Endothelial cell of umbilical vein (primary cell): ENCODE results near the gene TSPOAP1.

ENCODE experiments used
- POLR2A ChIP-seq: IDR thresholded peaks from 2 replicates; pipeline ENCODE4 v1.6.1; 2012; ENCODE audit warnings: low read depth, mild to moderate bottlenecking, control low read depth, low read length
- POLR2AphosphoS5 ChIP-seq: IDR thresholded peaks from 2 replicates; pipeline ENCODE4 v1.6.1; 2012; ENCODE audit warnings: low read depth, mild to moderate bottlenecking, control low read depth, low read length, moderate library complexity; ENCODE audit not compliant: insufficient read depth
- TF ChIP-seq, protein P1 (sequence below), 2 donors: IDR thresholded peaks; 1 replicate in 1 of 2; 2 replicates in 1 of 2; pipeline ENCODE4 v1.5.1; 2011; ENCODE audit warnings: low read length in 2 of 2, mild to moderate bottlenecking in 2 of 2, moderate library complexity in 2 of 2, control low read depth in 1 of 2, inconsistent platforms in 1 of 2, low read depth in 1 of 2; ENCODE audit not compliant: insufficient read depth in 1 of 2; ENCODE audit errors: extremely low read depth in 1 of 2
- TF ChIP-seq, protein P2 (sequence below): IDR thresholded peaks from 2 replicates; pipeline ENCODE4 v1.6.1; 2011; ENCODE audit not compliant: insufficient read depth, insufficient read length

DNA sequence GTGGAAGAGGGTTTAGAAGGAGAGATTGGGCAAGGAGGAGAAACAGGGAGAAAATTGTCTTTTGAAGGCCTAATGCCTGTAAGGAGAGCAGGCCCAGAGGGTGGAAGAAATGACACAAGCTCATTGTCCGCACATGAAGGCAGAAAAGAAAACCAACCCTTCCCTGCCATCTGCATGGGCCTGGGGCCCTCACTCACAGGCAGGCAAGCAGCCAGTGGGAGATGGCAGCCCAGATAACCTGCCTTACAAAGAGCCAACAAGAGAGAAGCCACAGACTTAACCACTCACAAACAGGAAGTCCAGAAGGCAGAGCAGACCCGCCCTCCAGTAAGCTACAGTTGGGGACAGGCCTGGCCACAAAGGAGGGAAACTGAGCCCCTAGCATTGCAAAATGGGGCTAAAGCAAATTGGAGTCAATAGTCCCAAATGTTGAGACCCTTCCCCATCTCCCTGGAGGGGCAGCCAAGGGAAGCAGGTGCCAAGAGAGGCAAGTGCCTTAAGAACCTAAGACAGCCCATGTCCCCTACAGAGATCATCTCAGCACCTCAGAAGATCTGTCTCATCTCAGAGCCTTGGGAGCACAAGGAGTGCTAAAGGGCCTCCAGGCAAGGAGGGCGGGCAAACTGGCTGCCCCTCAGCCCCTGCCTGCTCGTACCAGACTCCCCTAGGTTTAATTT lies 7.3 kb upstream of the TSPOAP1 start:
- no peak for TF ChIP-seq POLR2A
- TF ChIP-seq POLR2AphosphoS5 = no peak
- TF ChIP-seq, protein P1, sequence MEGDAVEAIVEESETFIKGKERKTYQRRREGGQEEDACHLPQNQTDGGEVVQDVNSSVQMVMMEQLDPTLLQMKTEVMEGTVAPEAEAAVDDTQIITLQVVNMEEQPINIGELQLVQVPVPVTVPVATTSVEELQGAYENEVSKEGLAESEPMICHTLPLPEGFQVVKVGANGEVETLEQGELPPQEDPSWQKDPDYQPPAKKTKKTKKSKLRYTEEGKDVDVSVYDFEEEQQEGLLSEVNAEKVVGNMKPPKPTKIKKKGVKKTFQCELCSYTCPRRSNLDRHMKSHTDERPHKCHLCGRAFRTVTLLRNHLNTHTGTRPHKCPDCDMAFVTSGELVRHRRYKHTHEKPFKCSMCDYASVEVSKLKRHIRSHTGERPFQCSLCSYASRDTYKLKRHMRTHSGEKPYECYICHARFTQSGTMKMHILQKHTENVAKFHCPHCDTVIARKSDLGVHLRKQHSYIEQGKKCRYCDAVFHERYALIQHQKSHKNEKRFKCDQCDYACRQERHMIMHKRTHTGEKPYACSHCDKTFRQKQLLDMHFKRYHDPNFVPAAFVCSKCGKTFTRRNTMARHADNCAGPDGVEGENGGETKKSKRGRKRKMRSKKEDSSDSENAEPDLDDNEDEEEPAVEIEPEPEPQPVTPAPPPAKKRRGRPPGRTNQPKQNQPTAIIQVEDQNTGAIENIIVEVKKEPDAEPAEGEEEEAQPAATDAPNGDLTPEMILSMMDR (IDR thresholded peaks at IDR 0.05; ENCODE audit: extremely low read depth in 1 of 2, insufficient read depth in 1 of 2, low read depth in 1 of 2, low read length in 2 of 2) = no peak
- TF ChIP-seq, protein P2, sequence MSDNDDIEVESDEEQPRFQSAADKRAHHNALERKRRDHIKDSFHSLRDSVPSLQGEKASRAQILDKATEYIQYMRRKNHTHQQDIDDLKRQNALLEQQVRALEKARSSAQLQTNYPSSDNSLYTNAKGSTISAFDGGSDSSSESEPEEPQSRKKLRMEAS = no peak
